Measurements from ENCODE around the gene KRAS. TPM values are rescaled to one million over a fixed set of nuclear protein-coding genes. Genes with fewer than 3 reads are reported as not detected.

KRAS gene
- total RNA-seq, 1 experiment from 2014 or later: 40.0 TPM

DNA sequence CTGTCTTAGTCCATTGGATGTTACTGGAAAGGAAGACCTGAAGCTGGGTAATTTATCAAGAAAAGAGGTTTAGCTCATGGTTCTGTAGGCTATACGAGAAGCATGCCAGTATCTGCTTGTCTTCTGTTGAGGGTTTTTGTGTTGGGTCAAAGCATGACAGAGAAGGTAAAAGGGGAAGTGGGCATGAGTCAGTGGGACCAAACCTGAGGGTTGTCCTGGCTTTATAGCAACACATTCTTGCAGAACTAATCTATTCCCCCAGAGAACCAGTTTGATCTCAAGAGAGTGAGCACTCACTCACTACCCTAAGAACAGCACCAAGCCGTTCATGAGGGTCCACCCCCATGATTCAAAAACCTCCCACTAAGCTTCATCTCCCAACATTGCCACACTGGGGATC is 19.0 kb upstream of the KRAS start:
- Histone ChIP-seq H3K9me2 (ENCODE audit: insufficient read depth) (no peaks in the 10 kb centered on the region), H3K79me2 (ENCODE audit: low read depth) (no peaks in the 10 kb centered on the region), H3K4me2 (no peak overlapping the region), H3K4me3 (no peak overlapping the region), H3K9me3 (ENCODE audit: insufficient read depth, low read depth) (no peaks in the 10 kb centered on the region), H3K27ac (no peak overlapping the region), H2AFZ (no peak overlapping the region), H3K4me1 (replicated peaks; ENCODE audit: insufficient read depth) (no peaks in the 10 kb centered on the region), H3F3A (ENCODE audit: insufficient read depth, low read depth) (no peaks in the 10 kb centered on the region), H4K20me1 (ENCODE audit: insufficient read depth) (no peaks in the 10 kb centered on the region), H3K36me3 (ENCODE audit: low read depth) (no peaks in the 10 kb centered on the region), H3K27me3 (ENCODE audit: insufficient read depth, low read depth) (no peaks in the 10 kb centered on the region)
- ChIA-PET POLR2A (ENCODE audit: unreplicated experiment) (no interaction called here), CTCF (no interaction called here)
- TF ChIP-seq, protein P1, sequence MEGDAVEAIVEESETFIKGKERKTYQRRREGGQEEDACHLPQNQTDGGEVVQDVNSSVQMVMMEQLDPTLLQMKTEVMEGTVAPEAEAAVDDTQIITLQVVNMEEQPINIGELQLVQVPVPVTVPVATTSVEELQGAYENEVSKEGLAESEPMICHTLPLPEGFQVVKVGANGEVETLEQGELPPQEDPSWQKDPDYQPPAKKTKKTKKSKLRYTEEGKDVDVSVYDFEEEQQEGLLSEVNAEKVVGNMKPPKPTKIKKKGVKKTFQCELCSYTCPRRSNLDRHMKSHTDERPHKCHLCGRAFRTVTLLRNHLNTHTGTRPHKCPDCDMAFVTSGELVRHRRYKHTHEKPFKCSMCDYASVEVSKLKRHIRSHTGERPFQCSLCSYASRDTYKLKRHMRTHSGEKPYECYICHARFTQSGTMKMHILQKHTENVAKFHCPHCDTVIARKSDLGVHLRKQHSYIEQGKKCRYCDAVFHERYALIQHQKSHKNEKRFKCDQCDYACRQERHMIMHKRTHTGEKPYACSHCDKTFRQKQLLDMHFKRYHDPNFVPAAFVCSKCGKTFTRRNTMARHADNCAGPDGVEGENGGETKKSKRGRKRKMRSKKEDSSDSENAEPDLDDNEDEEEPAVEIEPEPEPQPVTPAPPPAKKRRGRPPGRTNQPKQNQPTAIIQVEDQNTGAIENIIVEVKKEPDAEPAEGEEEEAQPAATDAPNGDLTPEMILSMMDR (conservative IDR thresholded peaks at IDR 0.05): no peak
- no peak for TF ChIP-seq EZH2 (IDR thresholded peaks at IDR 0.05; ENCODE audit: low read depth)
- intact Hi-C loops (cut with micrococcal nuclease; ENCODE audit: unreplicated experiment): no loop called here
- DNase-seq: no peak
- no TSS peak for BruUV-seq (replicated peaks)

DNA sequence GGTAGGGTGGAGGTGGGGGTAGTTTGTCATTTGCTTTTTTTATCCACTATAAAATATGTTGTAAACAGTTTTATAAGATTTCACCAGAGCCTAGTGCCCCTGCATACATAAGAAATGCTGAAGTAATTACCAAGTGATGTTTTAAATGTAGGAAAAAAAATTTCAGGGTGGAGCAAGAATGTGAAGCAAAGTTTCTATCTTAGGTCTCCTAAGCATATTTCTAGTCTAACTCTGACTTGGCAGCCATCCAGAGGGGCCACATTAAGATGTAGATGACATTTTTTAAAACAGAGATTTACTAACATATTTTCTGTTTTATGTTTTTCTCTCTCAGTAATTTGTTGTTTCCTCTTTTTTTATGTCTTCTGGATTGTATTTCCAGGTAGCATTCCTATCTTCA is 15.8 kb upstream of the KRAS start:
- no peaks in the 10 kb centered on the region for H3K79me2 ChIP-seq (ENCODE audit: low read depth)
- TF ChIP-seq, protein P1 (conservative IDR thresholded peaks at IDR 0.05): no peak
- TF ChIP-seq EZH2 (IDR thresholded peaks at IDR 0.05; ENCODE audit: low read depth): no peak
- no peaks in the 10 kb centered on the region for H3K9me3 ChIP-seq (ENCODE audit: insufficient read depth, low read depth)
- no peaks in the 10 kb centered on the region for H3K36me3 ChIP-seq (ENCODE audit: low read depth)
- no peak overlapping the region for H3K27ac ChIP-seq
- ChIA-PET CTCF (no interaction called here), POLR2A (ENCODE audit: unreplicated experiment) (no interaction called here)
- no peak overlapping the region for H2AFZ ChIP-seq
- no peaks in the 10 kb centered on the region for H3K4me1 ChIP-seq (replicated peaks; ENCODE audit: insufficient read depth)
- no TSS peak for BruUV-seq (replicated peaks)
- H3K4me3 ChIP-seq: no peak overlapping the region
- H3F3A ChIP-seq (ENCODE audit: insufficient read depth, low read depth): no peaks in the 10 kb centered on the region
- H3K27me3 ChIP-seq (ENCODE audit: insufficient read depth, low read depth): no peaks in the 10 kb centered on the region
- H3K4me2 ChIP-seq: no peak overlapping the region
- H3K9me2 ChIP-seq (ENCODE audit: insufficient read depth): no peaks in the 10 kb centered on the region
- intact Hi-C loops (cut with micrococcal nuclease; ENCODE audit: unreplicated experiment): no loop called here
- H4K20me1 ChIP-seq (ENCODE audit: insufficient read depth): no peaks in the 10 kb centered on the region
- DNase-seq: no peak

DNA sequence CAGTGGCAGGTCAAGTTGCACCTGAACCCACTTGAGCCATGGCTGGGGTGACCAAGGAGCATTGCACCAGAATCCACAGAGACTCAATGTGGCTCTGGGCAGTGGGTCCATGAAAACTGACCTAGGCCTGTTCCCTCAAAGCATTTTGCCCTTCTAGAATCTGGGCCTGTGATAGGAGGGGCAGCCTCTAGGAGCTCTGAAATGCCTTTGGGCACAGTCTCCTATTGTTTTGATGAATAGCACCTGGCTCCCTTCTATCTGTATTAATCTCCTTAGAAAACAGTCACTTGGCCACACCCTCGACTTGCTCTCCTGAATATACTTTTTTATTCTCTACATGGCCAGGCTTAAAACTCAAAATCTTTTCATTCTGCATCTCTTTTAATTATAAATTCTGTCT is 14.1 kb upstream of the KRAS start:
- ChIA-PET POLR2A (ENCODE audit: unreplicated experiment) (no interaction called here), CTCF (no interaction called here)
- no peaks in the 10 kb centered on the region for H3K36me3 ChIP-seq (ENCODE audit: low read depth)
- no peak overlapping the region for H2AFZ ChIP-seq
- no peak overlapping the region for H3K27ac ChIP-seq
- H3F3A ChIP-seq (ENCODE audit: insufficient read depth, low read depth): no peaks in the 10 kb centered on the region
- BruUV-seq (replicated peaks): no TSS peak
- H3K79me2 ChIP-seq (ENCODE audit: low read depth): no peaks in the 10 kb centered on the region
- H3K27me3 ChIP-seq (ENCODE audit: insufficient read depth, low read depth): no peaks in the 10 kb centered on the region
- H4K20me1 ChIP-seq (ENCODE audit: insufficient read depth): no peaks in the 10 kb centered on the region
- H3K4me2 ChIP-seq: no peak overlapping the region
- no peaks in the 10 kb centered on the region for H3K9me2 ChIP-seq (ENCODE audit: insufficient read depth)
- intact Hi-C loops (cut with micrococcal nuclease; ENCODE audit: unreplicated experiment): no loop called here
- no peak overlapping the region for H3K4me3 ChIP-seq
- no peaks in the 10 kb centered on the region for H3K9me3 ChIP-seq (ENCODE audit: insufficient read depth, low read depth)
- no peak for TF ChIP-seq EZH2 (IDR thresholded peaks at IDR 0.05; ENCODE audit: low read depth)
- TF ChIP-seq, protein P1 (conservative IDR thresholded peaks at IDR 0.05): no peak
- no peaks in the 10 kb centered on the region for H3K4me1 ChIP-seq (replicated peaks; ENCODE audit: insufficient read depth)
- no peak for DNase-seq

Measured in PC-9 (cell line).